Activated effector memory CD4-positive, alpha-beta T cell treated with anti-CD3 and anti-CD28 coated beads, Interleukin-2, amount 50 U/mL, for 16 hours (primary cell): ENCODE measurements around the gene FKBP1A.

Source experiments
- DNase-seq: peaks from one replicate; pipeline ENCODE4 v3.0.0-alpha.2; 2020

FKBP1A gene

DNA sequence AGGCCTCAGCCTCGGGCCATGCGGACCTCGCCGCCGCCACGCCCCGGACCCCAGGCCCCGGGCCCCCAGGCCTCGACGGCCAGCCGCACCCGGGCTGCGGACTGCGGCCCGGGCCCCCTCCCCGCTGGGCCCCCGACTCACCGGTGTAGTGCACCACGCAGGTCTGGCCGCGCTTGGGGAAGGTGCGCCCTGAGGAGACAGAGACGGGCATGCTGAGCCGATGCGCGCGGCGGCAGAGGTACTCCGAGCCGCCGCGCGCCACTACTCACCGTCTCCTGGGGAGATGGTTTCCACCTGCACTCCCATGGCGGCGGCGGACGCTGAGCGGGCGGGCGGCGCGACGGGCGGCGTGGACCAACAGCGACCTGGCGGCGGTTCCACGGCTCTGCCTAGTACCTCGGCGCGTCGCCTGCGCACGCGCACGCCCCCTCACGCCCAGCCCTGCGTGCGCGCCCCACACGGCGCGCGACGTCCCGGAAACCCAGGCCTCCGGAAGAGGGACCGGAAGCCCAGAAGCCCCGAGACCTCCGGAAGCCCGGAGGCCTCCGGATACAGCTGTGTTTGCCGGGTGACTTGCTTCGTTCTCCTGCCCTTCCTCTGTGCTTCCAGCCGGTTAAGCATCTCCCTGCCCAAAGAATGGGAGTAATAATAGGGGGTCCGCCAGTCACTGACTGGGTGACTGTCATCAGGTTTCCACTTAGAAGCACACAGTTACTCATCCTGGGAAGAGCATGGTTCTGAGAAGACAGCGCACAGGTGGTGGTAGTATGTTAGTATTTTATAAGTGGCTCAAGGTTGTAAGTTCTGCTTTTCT is at the start of gene FKBP1A:
FKBP1A (minus strand) TSS at position 362 of the 814 bp plus-strand sequence; CDS start at position 306, 56 bp downstream.
- peak; percentile 97 for DNase-seq

- DNase-seq, result no peak
Measured at GRCh38 chr20:1442304-1442703, 49.5 kb upstream of the FKBP1A start.

GRCh38 chr20:1441133-1441532 is 48.3 kb upstream of the FKBP1A start:
- no peak for DNase-seq

DNA sequence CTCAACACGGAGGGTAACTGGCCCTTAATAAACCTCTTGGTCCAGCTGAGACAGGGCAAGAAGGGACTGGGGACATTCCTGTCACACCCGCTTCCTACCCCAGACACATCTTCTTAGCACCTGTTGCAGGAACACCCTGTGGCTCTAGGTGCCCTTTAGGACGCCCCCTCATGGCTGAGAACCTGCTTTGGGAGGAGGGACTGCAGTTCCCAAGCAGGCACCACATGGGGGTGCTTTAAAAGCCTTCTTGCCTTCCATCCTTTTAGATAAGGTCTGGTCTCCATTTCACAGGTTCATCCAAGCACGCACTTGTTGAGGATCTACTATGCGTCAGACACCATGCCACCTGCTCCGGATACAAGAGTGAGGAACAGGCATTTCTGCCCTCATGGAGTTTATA is 47.2 kb upstream of the FKBP1A start:
- no peak for DNase-seq

- no peak for DNase-seq
Measured at GRCh38 chr20:1438361-1438760, 45.5 kb upstream of the FKBP1A start.

- DNase-seq, result peak; percentile 93
Measured at GRCh38 chr20:1437235-1437904, 44.5 kb upstream of the FKBP1A start.

- DNase-seq, result no peak
Measured at GRCh38 chr20:1436263-1436662, 43.4 kb upstream of the FKBP1A start.

DNA sequence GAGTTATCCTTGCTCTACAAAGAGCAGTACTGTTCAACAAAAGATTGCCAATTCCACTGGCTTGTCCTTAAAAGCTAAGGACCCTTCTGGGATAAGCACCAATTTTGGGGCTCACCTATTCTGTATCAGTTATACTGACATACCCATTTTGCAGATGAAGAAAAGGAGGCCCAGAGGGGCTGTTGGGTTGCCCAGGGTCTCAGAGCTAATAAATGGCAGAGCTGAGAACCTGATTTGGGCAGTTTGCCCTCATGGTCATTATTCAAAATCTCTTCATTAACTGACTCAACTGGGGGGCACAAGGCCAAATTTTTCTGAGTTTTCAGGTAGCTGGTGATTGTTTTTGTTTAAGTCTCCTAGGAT is 42.5 kb upstream of the FKBP1A start:
- DNase-seq, result no peak

DNA sequence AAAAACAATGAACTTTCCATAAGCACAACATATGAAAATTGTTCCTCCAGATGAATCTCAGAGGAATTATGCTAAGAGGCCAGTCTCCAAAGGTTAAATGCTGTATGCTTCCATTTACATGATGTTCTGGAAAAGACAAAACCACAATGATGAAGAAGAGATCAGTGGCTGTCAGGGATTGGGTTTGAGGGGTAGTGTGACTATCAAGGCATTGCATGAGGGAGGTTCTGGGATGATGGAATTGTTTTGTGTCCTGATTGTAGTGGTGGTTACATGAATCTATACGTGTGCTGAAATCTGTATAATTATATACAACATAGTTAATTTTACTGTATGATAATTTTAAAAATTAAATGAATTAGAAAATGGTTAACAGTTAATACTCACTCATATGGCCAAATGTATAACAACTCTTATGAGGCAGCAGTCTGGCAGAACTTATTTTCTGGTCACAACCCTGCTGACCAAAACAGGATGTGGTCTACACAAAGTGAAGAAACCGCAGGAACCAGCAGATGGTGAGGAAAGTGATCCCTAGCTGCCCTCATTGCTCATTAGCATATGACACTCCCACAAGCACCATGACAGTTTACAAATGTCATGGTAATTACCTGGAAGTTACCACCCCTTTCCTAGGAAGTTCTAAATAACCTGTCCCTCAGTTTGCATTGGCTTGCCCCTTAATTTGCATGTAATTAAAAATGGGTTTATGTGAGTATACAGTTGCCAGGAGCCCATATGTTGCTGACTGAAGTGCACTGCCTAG is 41.9 kb upstream of the FKBP1A start:
- peak; percentile 77 for DNase-seq

DNA sequence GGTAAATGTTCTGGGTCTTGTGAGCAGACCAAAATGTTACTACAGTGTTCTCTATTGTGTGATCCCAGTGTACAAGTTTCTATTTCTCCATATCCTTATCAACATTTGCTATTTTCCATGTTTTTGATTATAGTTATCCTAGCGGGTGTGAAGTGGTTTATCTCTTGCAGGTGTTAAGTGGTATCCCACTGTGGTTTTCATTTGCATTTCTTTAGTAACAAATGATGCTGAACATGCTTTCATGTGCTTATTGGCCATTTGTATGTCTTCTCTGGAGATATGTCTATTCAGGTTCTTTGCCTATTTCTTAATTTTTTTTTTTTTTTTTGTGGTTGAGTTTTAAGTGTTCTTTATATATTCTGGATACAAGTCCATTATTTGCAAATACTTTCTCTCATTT is 38.3 kb upstream of the FKBP1A start:
- no peak for DNase-seq

DNA sequence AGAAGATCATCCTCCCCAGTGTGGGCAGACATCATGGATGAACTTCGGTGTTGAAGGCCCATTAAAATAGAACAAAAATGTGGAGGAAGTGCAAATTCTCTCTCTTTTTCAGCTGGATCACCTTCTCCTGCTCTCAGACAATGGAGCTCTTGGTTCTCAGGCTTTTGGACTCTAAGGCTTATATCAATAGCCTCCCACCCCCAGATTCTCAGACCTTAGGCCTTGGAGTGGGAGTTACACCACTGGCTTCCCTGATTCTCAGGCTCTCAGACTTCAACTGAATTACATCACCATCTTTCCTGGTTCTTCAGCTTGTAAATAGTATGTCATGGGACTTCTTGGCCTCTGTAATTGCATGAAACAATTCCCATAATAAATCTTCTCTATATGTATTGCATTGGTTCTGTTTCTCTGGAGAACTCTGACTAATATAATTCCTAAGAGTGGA is 37.2 kb upstream of the FKBP1A start:
- DNase-seq, result no peak

DNA sequence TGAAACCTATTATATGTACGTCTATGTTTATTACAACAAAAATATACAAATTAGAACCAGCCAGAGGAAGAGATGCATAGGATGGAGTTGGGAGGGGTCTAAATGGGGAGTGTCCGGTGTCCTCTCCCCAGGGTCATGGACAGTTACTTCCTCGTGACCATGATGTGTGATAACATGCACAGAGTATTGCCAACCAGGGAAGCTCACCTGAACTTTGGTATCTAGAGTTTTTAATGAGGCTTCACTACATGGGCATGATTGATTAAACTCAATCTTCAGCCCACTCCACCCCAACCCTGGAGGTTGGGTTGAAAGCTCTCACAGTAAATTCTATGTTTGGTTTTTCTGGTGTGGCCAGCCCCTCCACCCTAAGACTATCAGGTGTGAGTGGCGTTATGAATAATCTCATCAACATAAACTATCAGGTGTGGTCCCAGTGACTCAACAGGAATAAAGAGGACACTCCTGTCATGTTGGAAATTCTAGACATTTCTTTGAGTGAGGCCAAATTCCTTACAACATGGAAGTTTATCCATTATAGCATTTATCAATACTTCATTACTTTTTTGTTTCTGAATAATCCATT is 36.4 kb upstream of the FKBP1A start:
- DNase-seq, result no peak

DNA sequence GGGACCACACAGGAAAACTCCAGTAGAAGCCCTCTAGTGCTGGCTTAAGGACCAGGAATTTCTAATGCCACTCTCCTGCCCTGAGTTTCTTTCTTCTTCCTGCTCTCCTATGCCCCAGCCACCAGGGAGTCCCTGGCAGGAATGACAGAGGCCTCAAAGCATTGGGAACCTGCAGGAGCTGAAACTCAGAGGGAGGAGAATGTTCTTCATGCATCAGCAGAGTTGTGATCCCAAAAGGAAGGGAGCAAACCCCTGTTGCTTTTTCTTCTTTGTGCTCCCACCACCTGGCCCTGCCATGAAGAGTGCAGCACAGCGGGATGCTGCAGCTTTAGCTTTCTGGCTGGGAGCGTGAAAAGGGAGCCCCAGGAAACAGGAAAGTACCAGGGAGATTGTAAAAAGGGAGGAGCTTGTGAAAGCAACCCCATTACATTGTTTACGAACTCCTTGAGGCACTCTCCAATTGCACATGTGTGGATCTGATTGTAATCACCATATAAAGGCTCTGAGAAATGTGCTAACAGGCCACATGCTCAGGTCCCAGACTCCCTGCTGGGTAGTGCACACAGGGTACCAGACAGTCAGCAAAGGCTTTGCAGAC is 34.7 kb upstream of the FKBP1A start:
- no peak for DNase-seq

DNA sequence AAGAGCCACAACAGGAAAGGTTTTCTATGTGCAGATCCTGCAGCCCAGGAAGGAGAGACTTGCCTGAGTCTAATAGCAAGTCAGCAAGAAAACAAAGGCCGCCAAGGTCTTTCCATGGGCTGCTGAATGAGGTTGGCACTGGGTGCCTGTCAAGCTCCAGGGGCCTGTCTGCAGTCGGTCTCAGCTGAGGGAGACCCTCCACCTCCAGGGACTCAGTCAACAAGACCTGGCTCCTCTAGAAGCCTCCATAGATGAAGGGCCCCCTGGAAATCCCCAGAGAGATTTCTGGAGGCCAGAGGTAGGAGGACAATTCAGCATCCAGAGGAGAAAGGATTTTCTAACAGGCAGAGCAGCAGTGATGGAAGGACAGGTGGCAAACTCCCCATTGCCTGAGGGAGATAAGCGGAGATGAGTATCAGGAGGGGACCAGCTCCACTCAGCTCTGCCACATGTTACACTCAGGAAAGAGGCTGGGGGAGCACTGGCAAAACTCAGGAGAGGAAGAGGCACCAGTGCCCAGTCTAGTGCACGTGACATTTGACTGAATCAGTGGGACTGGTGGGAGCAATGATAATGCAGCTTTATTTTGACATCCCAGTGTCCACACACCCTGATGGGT is 33.5 kb upstream of the FKBP1A start:
- DNase-seq, result no peak

DNA sequence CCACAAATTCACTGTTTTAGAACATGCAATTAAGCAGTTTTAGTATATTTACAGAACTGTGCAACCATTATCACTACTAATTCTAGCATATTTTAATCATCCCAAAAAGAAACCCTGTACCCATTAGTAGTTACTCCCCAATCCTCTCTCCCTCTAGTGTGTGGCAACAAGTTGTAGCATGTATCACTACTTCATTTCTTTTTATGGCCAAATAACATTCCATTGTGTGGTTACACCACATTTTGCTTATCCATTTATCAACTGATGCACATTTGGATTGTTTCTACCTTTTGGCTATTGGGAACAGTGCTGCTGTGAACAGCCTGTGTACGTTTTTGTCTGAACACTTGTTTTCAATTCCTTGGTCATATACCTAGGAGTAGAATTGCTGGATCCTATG is 31.5 kb upstream of the FKBP1A start:
- DNase-seq, result no peak

GRCh38 chr20:1423625-1424106 is 30.8 kb upstream of the FKBP1A start:
- no peak for DNase-seq

GRCh38 chr20:1423206-1423605 is 30.4 kb upstream of the FKBP1A start:
- DNase-seq, result no peak

GRCh38 chr20:1422753-1423152 is 29.9 kb upstream of the FKBP1A start:
- DNase-seq, result no peak

- no peak for DNase-seq
Measured at GRCh38 chr20:1420066-1420465, 27.2 kb upstream of the FKBP1A start.

- DNase-seq, result no peak
Measured at GRCh38 chr20:1418350-1418749, 25.5 kb upstream of the FKBP1A start.

DNA sequence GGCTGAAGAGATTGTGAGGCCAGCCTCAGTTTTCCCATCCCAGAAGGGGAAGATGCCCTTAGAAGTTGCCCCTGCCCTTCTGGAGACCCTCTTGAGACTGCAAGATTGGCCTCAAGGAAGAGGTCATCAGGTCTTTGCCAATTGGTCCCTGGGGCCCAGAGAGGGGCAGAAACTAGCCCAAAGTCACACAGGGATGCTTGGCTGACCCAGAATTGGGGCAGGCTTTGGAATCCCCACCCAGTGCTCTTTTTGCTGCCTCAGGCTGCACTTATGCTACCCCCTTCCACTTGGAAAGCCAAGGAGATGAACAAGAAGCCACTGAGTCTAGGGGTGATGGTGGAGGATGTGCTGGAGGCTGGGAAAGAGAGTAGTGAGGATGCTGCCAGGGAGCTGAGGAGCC is 24.9 kb upstream of the FKBP1A start:
- DNase-seq, result no peak

DNA sequence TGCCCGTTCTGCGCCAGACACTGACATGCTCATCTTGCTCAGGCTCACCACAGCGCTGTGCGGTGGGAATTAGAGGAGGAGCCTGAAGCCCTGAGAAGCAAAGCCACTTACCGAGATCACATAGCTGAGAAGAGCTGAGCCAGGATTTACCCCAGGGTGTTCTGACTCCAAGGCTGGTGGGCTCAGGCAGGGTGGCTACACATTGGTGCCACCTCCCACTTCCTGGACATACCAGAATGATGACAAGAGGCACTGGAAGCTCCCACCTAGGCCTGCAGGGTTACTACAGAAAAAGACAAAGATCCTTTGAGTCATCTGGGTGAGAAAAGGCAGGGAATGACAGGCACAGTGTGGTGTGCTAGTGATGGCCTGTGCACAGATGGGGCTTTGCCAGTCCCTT is 24.4 kb upstream of the FKBP1A start:
- no peak for DNase-seq
